Adrenal gland (tissue), 12 donors: ENCODE data around the gene MRPL9. TPM values are rescaled to one million over a fixed set of nuclear protein-coding genes. Genes with fewer than 3 reads are reported as not detected.
"Not testable (repeated sequence)": the region's sequence is repeated elsewhere in the genome, so short reads cannot be mapped to it uniquely, and the experiment has no call there.

Experiments
- DNase-seq, 7 donors: peaks; one replicate each; pipeline ENCODE4 v3.0.0-alpha.2; 2019 to 2020
- H3K27ac ChIP-seq, 5 donors: fragments of 200-600 bp; sonication (generic) in 4 of 5; 1 replicate in 3 of 5; 2 replicates in 2 of 5; pipeline versions ENCODE4 v1.5.1 to v1.8.0; 2016 to 2020; ENCODE audit warnings: mild to moderate bottlenecking in 1 of 5
- H3K27me3 ChIP-seq: fragments of 200-600 bp; 2 replicates; pipeline ENCODE4 v1.8.0; 2021
- H3K36me3 ChIP-seq, 2 donors: fragments of 200-600 bp; replicated peaks in 1 of 2; 1 replicate in 1 of 2; 2 replicates in 1 of 2; pipeline versions ENCODE4 v1.5.1 to v1.8.0; 2018 to 2022
- H3K4me1 ChIP-seq, 2 donors: fragments of 200-600 bp; replicated peaks in 1 of 2; 1 replicate in 1 of 2; 2 replicates in 1 of 2; pipeline versions ENCODE4 v1.5.1 to v1.8.0; 2018 to 2021
- H3K4me3 ChIP-seq, 4 donors: fragments of 200-600 bp; sonication (generic) in 3 of 4; one replicate each; pipeline ENCODE4 v1.5.1; 2016 to 2018
- H3K9me3 ChIP-seq, 3 donors: fragments of 200-600 bp; sonication (generic) in 1 of 3; replicated peaks in 1 of 3; 1 replicate in 2 of 3; 2 replicates in 1 of 3; pipeline versions ENCODE4 v1.5.1 to v1.8.0; 2016 to 2021
- CTCF ChIP-seq, 6 experiments: fragments of 450-650 bp in 4 of 6; fragments of 200-600 bp in 2 of 6; sonication (generic) in 1 of 6; IDR thresholded peaks; 1 replicate in 5 of 6; 2 replicates in 1 of 6; pipeline versions ENCODE4 v1.5.1 to v1.8.0; 2016 to 2021; ENCODE audit warnings: antibody characterized with exemption in 6 of 6, mild to moderate bottlenecking in 2 of 6, moderate library complexity in 1 of 6
- POLR2A ChIP-seq, 2 donors: fragments of 450-650 bp; IDR thresholded peaks; one replicate each; pipeline ENCODE4 v1.6.1; 2017; ENCODE audit warnings: antibody characterized with exemption in 2 of 2, mild to moderate bottlenecking in 2 of 2, moderate library complexity in 1 of 2
- WGBS, 4 donors: extraction: QIAGEN DNeasy Blood & Tissue Kit in 2 of 4; methylation state at CpG; one replicate each; pipeline versions ENCODE4 v1.1.5 to v1.1.7; 2013 to 2017; 5-methylcytosine and 5-hydroxymethylcytosine counted together
- intact Hi-C, 2 donors: fragments of 100-400 bp; cut with DNase I; formaldehyde crosslinking; loops; one replicate each; pipeline versions ENCODE4 v1.14.1 to v1.15.0; 2022 to 2023
- polyA plus RNA-seq, 3 donors: library from polyadenylated mRNA; stranded (reverse); fragments of 200-250 nt in 2 of 3; fragments of 350-450 nt in 1 of 3; fragmentation: Illumina TruSeq in 1 of 3; extraction: RNeasy Lipid Tissue Mini Kit (QIAGEN cat#74804) in 1 of 3; gene quantifications; one replicate each; pipeline ENCODE4 v1.2.3, GENCODE V29; 2013 to 2014
- total RNA-seq, 9 donors: library from RNA; depleted of rRNA in 4 of 9; stranded (reverse); fragments of >200 nt in 4 of 9; fragments of 120-200 nt in 1 of 9; fragmentation: NEBNext Ultra II Directional in 1 of 9; extraction: Animal tissue kit (Norgen Biotek cat#: 25700) in 1 of 9; gene quantifications; one replicate each; pipeline versions ENCODE4 v1.1.0 to v1.2.4, GENCODE V29; 2013 to 2023
- donor health status: healthy with polysubstance abuse.
- donor health status: Bipolar disorder and iron deficiency.
- donor health status: DM: yes; HTN: yes; CAD: no.
- donor health status: DM: no; HTN: no; CAD: no.
- donor health status: DM: no; HTN: no; CAD: no.
- donor health status: DM: yes; HTN: yes; CAD: no.

The MRPL9 gene
- total and polyA plus RNA-seq, 12 donors = 42.0 to 127 (median 65.2) TPM

GRCh38 chr1:151741516-151741915 is 21.8 kb downstream of the MRPL9 start:
- intact Hi-C loops = no loop called here

GRCh38 chr1:151739590-151740355 is 23.5 kb downstream of the MRPL9 start:
- 54 to 78% (median 71%) methylated on average over 3 of the region's 3 CpGs for WGBS, 4 donors
- no peaks in the 10 kb centered on the region for H3K4me1 ChIP-seq
- no peaks in the 10 kb centered on the region for H3K27me3 ChIP-seq
- H3K27ac ChIP-seq = no peak overlapping the region
- no peaks in the 10 kb centered on the region for H3K9me3 ChIP-seq
- peak in 1 of 7 donors; percentile 40 for DNase-seq
- H3K4me3 ChIP-seq = no peak overlapping the region
- intact Hi-C loops = loop anchor here (5.0 to 10.0 kb wide), 3 partner anchors 147 to 275 kb away; no protein-coding TSS in a partner anchor
- TF ChIP-seq POLR2A (IDR thresholded peaks at IDR 0.05) (no peak), CTCF (IDR thresholded peaks at IDR 0.05) (no peak)
- no peaks in the 10 kb centered on the region for H3K36me3 ChIP-seq

More at GRCh38 chr1:151741516-151741915, 21.8 kb downstream of the MRPL9 start:
- DNase-seq = peak in 1 of 7 donors; percentile 25
- H3K9me3 ChIP-seq = no peaks in the 10 kb centered on the region
- H3K4me3 ChIP-seq = no peak overlapping the region
- TF ChIP-seq CTCF (IDR thresholded peaks at IDR 0.05) (no peak), POLR2A (IDR thresholded peaks at IDR 0.05) (no peak)
- no peak overlapping the region for H3K27ac ChIP-seq
- no peaks in the 10 kb centered on the region for H3K27me3 ChIP-seq
- WGBS, 4 donors = 71 to 83% (median 77%) methylated on average over 4 of the region's 4 CpGs
- no peaks in the 10 kb centered on the region for H3K4me1 ChIP-seq
- no peaks in the 10 kb centered on the region for H3K36me3 ChIP-seq

GRCh38 chr1:151737479-151737878 is 25.8 kb downstream of the MRPL9 start:
- DNase-seq = peak in 1 of 7 donors; percentile 21
- no peaks in the 10 kb centered on the region for H3K4me1 ChIP-seq
- no peak overlapping the region for H3K4me3 ChIP-seq
- no peaks in the 10 kb centered on the region for H3K9me3 ChIP-seq
- intact Hi-C loops = loop anchor here (5.0 to 10.0 kb wide), 3 partner anchors 145 to 273 kb away; no protein-coding TSS in a partner anchor
- no peaks in the 10 kb centered on the region for H3K27me3 ChIP-seq
- TF ChIP-seq CTCF (IDR thresholded peaks at IDR 0.05) (no peak), POLR2A (IDR thresholded peaks at IDR 0.05) (no peak)
- no peaks in the 10 kb centered on the region for H3K36me3 ChIP-seq
- H3K27ac ChIP-seq = no peak overlapping the region

GRCh38 chr1:151737026-151737425 is 26.3 kb downstream of the MRPL9 start:
- DNase-seq = no peak
- intact Hi-C loops = loop anchor here (5.0 to 10.0 kb wide), 3 partner anchors 145 to 272 kb away; no protein-coding TSS in a partner anchor
- 80 to 83% (median 82%) methylated on average over 2 of the region's 2 CpGs for WGBS, 4 donors

GRCh38 chr1:151733995-151734394 is 29.3 kb downstream of the MRPL9 start:
- H3K9me3 ChIP-seq, H3K4me1 ChIP-seq, H3K4me3 ChIP-seq, H3K27me3 ChIP-seq, H3K27ac ChIP-seq, H3K36me3 ChIP-seq: not testable (repeated sequence)
- peak in 1 of 7 donors; percentile 3 for DNase-seq
- intact Hi-C loops = loop anchor here (5.0 to 10.0 kb wide), 2 partner anchors 142 to 269 kb away; no protein-coding TSS in a partner anchor
- 85 to 92% (median 89%) methylated on average over 9 of the region's 9 CpGs for WGBS, 4 donors

More at GRCh38 chr1:151737026-151737425, 26.3 kb downstream of the MRPL9 start:
- H3K36me3 ChIP-seq = no peaks in the 10 kb centered on the region
- H3K27ac ChIP-seq = no peak overlapping the region
- H3K4me1 ChIP-seq = no peaks in the 10 kb centered on the region
- TF ChIP-seq CTCF (IDR thresholded peaks at IDR 0.05) = no peak
- no peak for TF ChIP-seq POLR2A (IDR thresholded peaks at IDR 0.05)
- no peaks in the 10 kb centered on the region for H3K27me3 ChIP-seq
- no peak overlapping the region for H3K4me3 ChIP-seq
- H3K9me3 ChIP-seq = no peaks in the 10 kb centered on the region
